Measurements from ENCODE around the gene MSANTD3. TPM values are rescaled to one million over a fixed set of nuclear protein-coding genes. Genes with fewer than 3 reads are reported as not detected.
"Not testable (repeated sequence)": the region's sequence is repeated elsewhere in the genome, so short reads cannot be mapped to it uniquely, and the experiment has no call there.

Gene MSANTD3
- total RNA-seq, 1 donor from 2014 or later: 16.7 TPM

GRCh38 chr9:100427366-100428263 lies 672 bp downstream of the MSANTD3 start:
- intact Hi-C loops (cut with micrococcal nuclease): loop anchor here (1.0 to 5.0 kb wide), 6 partner anchors 16 to 605 kb away; partner anchors contain the start of genes ERP44, INVS, NR4A3 and STX17

DNA sequence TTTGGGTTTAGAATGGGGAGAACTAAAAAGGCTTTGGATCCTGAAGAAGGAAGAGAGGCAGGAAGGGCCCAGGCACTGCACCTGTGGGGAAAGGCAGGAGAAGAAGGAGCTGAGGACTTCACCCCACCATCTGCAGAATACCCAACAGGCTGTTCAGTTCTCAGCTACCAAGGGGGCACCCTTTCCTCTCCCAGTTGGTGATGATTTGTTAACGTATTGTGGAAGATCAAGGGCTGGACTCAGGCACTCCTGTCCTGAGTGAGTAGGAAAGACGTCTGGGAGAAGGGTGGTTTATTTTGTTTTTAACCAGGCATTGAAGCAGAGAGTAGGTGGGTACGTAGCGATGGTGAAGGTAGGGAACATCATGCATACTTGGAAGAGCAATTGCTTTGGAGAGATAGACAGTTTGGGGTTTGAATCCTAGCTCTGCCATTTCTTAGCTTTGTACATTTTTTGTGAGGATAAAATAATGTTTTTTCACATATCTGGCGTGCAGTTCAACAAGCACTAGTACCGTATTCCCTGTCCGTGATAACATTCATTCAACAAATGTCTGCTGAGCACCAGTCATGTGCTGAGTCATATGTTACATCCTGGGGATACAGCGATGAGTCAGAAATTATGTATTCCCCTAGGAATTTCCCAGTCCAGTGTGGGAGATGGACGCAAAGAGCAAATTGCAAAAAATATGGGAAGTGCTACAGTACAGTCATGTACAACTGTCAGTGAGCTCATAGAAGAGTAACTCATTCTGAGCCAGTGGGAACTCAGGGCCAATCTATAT lies 2.1 kb downstream of the MSANTD3 start:
- intact Hi-C loops (cut with micrococcal nuclease): loop anchor here (5.0 kb wide), 2 partner anchors 332 to 607 kb away; partner anchors contain the start of genes ERP44, INVS and NR4A3

DNA sequence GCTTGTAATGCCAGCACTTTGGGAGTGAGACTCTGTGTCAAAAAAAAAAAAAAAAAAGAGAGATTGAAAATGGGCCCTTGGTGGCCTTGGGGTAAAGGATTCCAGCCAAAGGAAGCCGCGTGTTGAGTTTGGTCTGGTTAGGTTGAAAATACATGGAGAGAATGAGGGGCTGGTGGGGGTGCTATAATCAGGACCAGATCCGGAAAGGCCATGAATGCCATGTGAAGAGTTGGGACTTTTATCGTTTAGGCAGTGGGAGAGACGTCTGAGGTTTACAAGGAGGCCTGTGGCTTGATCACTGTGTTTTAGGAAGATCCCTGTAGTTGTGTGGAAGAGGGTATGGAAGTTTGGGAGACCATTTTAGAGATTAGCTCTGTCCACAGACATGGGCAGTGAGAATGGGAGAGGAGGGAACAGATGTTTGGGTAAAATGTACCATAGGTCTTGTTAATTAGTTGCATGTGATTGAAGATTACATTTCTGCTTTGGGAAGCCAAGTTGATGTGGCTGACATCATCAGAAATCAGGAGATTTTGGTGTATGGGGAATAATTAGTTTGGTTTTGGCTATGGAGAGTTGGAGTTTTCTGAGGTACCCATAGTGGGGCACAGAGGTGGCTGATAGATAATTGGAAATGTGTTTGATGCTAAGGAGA lies 3.5 kb downstream of the MSANTD3 start:
- intact Hi-C loops (cut with micrococcal nuclease): no loop called here

DNA sequence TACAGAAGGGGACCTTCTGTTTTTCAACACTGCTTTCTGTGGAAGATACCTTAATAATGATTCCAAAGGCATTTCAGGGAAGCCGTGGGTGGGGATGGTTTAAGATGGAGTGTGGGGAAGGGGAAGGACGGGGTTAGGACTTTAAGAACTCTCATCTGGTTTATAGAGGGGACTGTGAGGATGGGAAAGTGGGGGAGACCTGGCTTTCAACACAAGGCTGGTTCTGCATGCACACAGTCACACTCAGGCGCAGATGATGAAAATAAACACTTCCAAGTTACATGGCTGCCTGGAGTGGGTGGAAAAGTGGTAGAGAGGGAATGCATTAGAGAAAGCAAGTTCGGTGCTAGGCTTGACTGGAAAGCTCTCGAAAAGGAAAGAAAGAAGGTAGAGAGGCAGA lies 4.9 kb downstream of the MSANTD3 start:
- intact Hi-C loops (cut with micrococcal nuclease): no loop called here

GRCh38 chr9:100432736-100433135 lies 5.8 kb downstream of the MSANTD3 start:
- intact Hi-C loops (cut with micrococcal nuclease): no loop called here

- intact Hi-C loops (cut with micrococcal nuclease): no loop called here
These were observed 9.6 kb downstream of the MSANTD3 start for GRCh38 chr9:100436571-100436970.

DNA sequence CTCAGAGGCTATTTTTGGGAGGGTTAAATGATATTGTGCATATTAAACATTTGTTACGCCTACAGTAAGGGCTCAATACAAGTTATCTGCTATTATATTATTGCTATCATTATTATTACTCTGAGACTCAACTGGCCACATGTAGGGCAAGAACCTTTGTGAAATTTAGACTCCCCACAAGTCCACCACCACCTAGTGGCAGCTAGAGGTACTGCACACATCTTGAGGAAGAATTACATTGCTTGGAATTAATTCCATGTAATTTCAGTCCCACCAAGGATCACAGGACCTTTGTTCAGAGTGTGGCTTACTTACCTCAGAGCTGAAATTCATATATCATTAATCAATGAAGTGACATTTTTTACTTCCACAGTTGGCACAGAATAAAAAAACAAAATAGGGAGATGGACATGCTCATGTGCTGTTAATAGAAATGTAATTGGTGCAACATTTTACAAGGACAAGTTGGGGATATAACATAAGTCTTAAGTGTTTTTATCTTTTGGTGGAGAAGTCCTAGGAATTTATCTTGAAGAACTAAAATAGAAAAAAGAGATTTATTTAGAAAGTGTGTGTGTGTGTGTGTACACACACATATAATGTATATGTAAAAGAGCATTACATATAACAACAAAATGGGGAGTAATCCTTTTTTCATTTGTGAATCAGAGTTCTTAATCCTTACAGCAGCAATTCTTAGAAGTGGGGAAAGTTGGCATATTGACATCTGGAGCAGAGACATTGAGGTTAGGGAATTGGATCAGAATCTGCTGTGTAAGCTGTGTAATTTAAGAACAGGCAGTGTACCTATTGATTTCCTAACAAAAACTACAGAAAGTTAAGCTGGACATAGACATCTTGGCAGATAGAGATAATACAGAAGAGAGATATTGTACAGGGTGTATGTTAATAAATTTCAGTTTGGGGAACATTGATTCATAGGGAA lies 11.2 kb downstream of the MSANTD3 start:
- intact Hi-C loops (cut with micrococcal nuclease): no loop called here

GRCh38 chr9:100440071-100440470 lies 13.1 kb downstream of the MSANTD3 start:
- intact Hi-C loops (cut with micrococcal nuclease): no loop called here

- intact Hi-C loops (cut with micrococcal nuclease): not testable (repeated sequence)
These were observed 13.5 kb downstream of the MSANTD3 start for GRCh38 chr9:100440487-100440886.

DNA sequence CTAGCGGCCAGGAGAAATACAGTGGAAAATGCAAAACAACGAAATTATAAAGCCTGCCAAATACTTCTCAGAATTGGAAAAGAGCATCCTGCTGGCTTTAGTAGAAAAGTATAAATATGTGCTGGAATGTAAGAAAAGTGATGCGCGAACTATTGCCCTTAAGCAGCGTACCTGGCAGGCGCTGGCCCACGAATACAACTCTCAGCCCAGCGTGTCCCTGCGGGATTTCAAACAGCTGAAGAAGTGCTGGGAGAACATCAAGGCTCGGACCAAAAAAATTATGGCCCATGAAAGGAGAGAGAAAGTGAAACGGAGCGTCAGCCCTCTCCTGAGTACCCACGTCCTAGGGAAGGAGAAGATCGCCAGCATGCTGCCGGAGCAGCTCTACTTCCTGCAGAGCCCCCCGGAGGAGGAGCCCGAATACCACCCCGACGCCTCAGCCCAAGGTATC lies 15.0 kb downstream of the MSANTD3 start:
- intact Hi-C loops (cut with micrococcal nuclease): no loop called here

GRCh38 chr9:100443781-100444768 lies 17.1 kb downstream of the MSANTD3 start:
- intact Hi-C loops (cut with micrococcal nuclease): no loop called here

GRCh38 chr9:100445161-100445902 lies 18.4 kb downstream of the MSANTD3 start:
- intact Hi-C loops (cut with micrococcal nuclease): no loop called here

DNA sequence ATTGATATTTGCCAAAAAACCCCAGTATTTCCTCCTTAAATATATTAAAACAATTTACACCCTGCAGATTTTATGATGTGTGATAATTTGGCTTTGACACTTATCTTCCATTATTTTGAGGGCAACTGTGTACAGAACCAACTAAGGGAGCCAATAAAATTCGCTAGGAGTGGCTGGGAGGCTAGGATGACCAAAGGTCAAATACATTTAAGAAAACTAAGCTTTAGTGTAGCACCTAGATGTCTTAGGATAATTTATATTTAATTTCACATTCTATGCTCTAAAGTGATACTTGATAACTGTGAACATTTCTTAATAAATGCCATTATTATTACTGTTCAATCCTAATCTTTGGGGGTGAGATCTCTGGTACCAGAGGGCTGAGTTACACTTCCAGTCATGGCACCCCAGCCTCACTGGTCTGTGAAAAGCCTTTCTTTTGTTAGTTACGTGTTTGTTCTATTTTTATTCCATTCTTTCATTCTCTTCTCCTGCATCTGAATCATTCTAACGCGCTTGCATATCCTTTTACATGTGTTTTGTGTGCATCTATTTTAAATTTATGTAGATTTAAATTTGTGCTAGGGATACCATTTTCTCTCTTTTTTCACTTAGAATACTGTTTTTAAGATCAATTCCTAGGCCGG lies 19.1 kb downstream of the MSANTD3 start:
- intact Hi-C loops (cut with micrococcal nuclease): no loop called here

GRCh38 chr9:100447041-100447440 lies 20.1 kb downstream of the MSANTD3 start:
- intact Hi-C loops (cut with micrococcal nuclease): no loop called here

DNA sequence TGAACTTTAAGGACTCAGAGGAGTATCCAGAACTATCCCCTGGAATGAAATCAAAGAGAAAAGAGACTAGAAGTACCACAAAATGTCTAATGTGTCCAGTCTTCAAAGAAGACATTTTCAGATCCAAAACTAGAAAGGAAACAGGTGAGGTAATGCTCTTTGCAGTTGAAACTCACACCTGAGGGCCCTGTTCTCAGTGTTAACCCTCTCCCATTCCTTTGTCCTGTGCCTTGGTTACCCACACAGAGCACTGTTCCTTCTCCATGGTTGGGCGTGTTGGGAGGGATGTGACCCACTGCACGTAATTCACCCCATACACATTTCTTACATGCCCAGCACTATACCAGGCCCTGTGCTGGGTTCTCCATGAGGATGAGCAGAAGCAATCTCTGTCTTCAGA lies 21.3 kb downstream of the MSANTD3 start:
- intact Hi-C loops (cut with micrococcal nuclease): no loop called here

DNA sequence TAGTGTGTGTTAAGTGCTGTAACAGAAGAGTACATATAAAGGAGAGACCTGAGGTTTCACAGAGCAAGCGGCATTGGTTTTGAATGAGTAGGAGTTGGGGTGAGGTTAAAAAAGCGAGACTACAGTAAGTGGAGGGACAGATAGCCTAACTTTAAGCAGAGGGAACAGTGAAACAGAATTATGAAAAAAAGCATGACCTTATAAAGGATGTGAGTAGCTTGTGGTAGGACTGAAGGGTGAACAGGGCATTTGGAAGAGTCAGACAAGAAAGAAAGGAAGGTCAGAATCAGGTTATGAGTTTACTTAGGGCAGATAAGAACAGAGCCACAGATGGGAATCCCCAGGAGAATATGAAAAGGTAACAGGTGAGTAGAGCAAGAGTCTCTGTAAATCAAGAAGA lies 22.5 kb downstream of the MSANTD3 start:
- intact Hi-C loops (cut with micrococcal nuclease): no loop called here

- intact Hi-C loops (cut with micrococcal nuclease): no loop called here
These were observed 26.0 kb downstream of the MSANTD3 start for GRCh38 chr9:100452894-100453293.

GRCh38 chr9:100455470-100455869 lies 28.5 kb downstream of the MSANTD3 start:
- intact Hi-C loops (cut with micrococcal nuclease): no loop called here

Measured in T-helper 2 cell treated with Interferon-gamma antibody and Interleukin-4, amounts not matched to agents 100 ng/mL and 5 ng/mL, for 36 hours (primary cell).